GM19099 (cell line): ENCODE results near the gene TRRAP.

ENCODE experiments used
- POLR2A ChIP-seq: IDR thresholded peaks from 3 replicates; pipeline ENCODE4 v1.6.1; 2011; ENCODE audit warnings: low read depth; ENCODE audit not compliant: insufficient read length; ENCODE audit errors: extremely low read depth

TRRAP gene

DNA sequence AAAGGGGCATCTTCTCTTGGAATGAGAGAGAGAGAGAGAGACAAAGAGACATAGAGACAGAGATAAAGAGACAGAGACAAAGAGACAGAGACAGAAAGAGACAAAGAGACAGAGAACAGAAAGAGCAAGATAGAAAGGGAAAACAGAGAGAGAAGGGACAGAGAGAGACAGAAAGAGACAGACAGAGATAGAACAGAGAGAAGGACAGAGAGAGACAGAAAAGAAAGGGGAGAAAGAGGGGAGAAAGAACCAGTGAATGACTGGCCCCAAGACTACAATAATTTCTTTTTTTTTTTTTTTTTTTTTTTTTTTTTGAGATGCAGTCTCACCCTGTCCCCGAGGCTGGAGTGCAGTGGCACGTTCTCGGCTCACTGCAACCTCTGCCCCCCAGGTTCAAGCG, 16.1 kb upstream of the TRRAP start:
- TF ChIP-seq POLR2A = no peak

DNA sequence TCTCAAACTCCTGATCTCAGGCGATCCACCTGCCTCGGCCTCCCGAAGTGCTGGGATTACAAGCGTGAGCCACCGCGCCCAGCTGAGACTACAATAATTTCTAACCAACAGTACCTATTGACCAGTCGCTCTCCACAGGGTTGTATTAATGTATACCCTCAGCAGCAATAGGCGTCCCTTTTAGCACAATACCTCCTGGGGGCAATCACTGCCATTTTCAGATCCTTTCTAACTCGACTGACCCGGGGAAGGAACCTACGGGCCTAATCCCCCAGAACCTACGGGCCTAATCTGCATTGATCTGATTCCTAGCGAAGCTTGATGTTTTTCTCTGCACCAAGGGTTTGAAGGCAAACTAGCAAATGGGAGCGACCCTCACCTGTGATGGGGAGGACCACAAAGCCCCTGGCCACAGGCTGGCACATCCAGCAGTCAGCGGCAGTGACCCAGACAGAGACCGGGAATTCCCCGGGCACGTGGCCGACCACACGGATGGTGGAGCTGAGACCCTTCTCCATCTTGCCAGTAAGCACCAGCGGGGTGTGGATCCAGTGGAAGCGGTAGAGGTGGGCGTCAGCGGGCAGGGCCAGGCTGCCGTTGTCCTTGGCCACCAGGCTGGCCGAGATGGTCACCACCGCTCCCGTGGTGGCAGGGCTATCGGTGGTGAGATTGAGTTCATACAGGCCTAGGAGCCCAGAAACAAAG, 15.5 kb upstream of the TRRAP start:
- TF ChIP-seq POLR2A = no peak

DNA sequence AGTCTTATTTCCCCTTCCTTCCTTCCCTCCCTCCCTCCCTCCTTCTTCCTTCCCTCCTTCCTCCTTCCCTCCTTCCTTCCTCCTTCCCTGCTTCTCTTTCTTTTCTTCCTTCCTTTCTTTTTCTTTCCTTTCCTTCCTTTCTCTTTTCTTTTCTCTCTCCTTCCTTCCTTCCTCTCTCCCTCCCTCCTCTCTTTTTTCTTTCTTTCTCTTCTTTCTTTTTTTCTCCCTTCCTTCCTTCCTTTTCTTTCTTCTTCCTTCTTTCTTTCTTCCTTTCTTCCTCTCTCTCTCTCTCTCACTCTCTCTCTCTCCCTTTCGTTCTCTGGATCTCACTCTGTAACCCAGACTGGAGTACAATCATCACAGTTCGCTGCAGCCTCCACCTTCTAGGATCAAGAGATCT, 14.7 kb upstream of the TRRAP start:
- no peak for TF ChIP-seq POLR2A

- TF ChIP-seq POLR2A = no peak
These were observed 13.4 kb upstream of the TRRAP start for GRCh38 chr7:98864731-98865453.

GRCh38 chr7:98866351-98866750, 12.0 kb upstream of the TRRAP start:
- TF ChIP-seq POLR2A = no peak

GRCh38 chr7:98866765-98867164, 11.6 kb upstream of the TRRAP start:
- no peak for TF ChIP-seq POLR2A

- TF ChIP-seq POLR2A = no peak
These were observed 9.9 kb upstream of the TRRAP start for GRCh38 chr7:98868450-98868849.

- no peak for TF ChIP-seq POLR2A
These were observed 9.2 kb upstream of the TRRAP start for GRCh38 chr7:98869027-98869596.

DNA sequence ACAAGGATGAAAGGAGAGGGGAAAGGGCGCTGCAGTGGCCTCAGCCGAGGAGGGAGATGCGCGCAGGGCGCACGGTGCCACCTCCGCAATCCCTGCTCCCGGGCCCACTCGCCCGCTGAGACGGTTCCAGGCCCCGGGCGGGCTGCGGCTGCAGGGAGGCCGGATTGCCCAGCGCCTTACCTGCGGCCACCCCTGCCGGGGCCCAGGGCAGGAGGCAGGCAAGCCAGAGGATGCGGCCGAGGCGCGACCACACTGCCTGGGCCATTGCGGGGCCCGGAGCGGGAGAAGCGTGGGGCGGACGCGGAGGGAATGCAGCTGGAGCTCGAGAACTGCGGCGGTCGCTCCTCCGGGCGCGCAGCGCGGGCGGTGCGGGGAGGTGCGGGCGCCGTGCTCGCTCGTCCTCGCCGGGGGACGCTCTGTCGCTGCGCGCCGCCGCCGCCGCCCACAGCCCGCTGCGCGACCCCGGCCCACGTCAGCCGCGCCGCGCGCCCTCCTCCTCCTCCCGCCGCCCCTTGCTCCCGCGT, 8.7 kb upstream of the TRRAP start, which contains the start of gene TMEM130:
TMEM130 (minus strand) TSS at position 418 of the 524 bp plus-strand sequence; CDS start at position 265, 153 bp downstream.
- TF ChIP-seq POLR2A = no peak

DNA sequence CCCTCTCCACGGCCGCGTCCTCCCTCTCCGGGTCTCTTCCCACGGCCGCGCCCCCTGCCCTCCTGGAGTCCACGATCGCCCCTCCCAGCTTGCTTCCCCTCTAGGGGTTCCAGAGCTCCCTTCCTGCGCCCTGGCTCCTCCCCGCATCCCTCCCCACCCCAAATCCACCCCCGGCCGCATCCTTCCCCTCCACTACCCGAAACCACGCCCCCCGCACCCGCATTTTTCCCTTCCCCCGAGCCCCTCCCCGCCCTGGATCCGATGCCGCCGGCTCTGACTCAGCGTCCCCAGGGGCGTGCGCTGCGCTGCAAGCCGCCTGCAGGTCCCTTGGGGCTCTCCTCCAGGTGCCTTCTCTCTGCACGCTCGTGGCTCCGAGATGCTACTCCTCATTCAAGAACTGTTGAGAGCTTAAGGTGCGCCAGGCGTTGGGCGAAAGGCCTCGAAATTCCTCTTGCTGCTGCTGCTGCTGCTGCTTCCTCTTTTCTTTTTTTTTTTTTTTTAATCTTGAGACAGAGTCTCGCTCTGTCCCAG, 8.1 kb upstream of the TRRAP start:
- TF ChIP-seq POLR2A = no peak

- TF ChIP-seq POLR2A = no peak
These were observed 7.4 kb upstream of the TRRAP start for GRCh38 chr7:98870807-98871491.

GRCh38 chr7:98872328-98872924, 5.9 kb upstream of the TRRAP start:
- no peak for TF ChIP-seq POLR2A

GRCh38 chr7:98874942-98875341, 3.4 kb upstream of the TRRAP start:
- no peak for TF ChIP-seq POLR2A

DNA sequence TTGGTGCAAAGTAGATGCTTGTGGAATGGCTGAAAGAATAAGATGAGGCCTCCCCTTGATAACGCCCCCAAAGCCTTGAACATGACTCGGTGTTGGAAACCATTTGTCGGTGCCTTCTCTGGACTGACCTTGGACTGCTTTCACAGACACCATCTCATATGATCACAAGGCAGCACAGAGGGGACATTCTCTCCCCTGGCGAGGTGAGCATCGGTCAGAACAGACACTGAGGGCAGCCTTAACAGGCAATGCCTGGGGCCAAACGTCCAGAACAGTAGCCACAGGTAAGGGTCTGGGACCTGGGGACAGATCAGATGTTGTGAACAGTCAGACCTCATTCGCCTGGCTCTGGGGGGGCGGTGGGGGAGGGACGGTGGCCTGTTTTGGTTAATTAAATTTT, 2.8 kb upstream of the TRRAP start:
- no peak for TF ChIP-seq POLR2A
